Nephron (organoid): ENCODE results near the gene PABPN1.
A peak's percentile ranks its signal among the peaks of the same experiment; 100 is the strongest.

Source experiments
- H3K27ac Mint-ChIP-seq, 3 experiments: 2 replicates each; pipeline ENCODE4 v1.8.0; 2020; ENCODE audit warnings: mixed read lengths in 3 of 3, mild to moderate bottlenecking in 2 of 3, moderate library complexity in 1 of 3
- H3K27me3 Mint-ChIP-seq: 2 replicates; pipeline ENCODE4 v1.8.0; 2021; ENCODE audit warnings: low read depth, mild to moderate bottlenecking, moderate library complexity, mixed read lengths
- H3K36me3 Mint-ChIP-seq: 2 replicates; pipeline ENCODE4 v1.8.0; 2020; ENCODE audit warnings: low read depth, mixed read lengths
- H3K4me1 Mint-ChIP-seq: 2 replicates; pipeline ENCODE4 v1.8.0; 2020; ENCODE audit warnings: mixed read lengths
- H3K4me3 Mint-ChIP-seq, 3 experiments: 2 replicates each; pipeline ENCODE4 v1.8.0; 2020; ENCODE audit warnings: mild to moderate bottlenecking in 3 of 3, mixed read lengths in 3 of 3, moderate library complexity in 2 of 3
- H3K9me3 Mint-ChIP-seq: 2 replicates; pipeline ENCODE4 v1.8.0; 2020; ENCODE audit warnings: mixed read lengths
- TF ChIP-seq, protein P1 (sequence below), 3 experiments: fragments of 200-600 bp; sonication (generic); IDR thresholded peaks; one replicate each; pipeline ENCODE4 v1.5.0; 2021; ENCODE audit warnings: antibody characterized with exemption in 3 of 3; ENCODE audit not compliant: unreplicated experiment in 3 of 3

Gene PABPN1

DNA sequence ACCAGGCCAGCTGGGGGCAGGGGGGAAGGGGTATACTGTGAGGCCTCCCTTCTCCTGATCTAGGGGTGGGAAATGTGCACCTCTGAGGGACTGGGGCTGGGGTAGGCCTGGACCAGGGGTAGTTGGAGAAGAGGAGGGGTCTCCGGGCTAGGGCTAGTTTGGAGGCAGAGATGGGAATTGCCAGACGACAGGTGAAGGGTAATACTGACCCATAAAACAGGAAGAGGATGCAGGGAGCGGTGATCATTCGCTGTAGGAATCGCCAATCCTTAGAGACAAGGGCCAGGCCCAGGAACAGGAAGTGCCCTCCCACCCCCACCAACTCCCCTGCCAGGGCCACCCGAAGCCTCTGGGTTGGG, 27.0 kb downstream of the PABPN1 start:
- TF ChIP-seq, protein P1, sequence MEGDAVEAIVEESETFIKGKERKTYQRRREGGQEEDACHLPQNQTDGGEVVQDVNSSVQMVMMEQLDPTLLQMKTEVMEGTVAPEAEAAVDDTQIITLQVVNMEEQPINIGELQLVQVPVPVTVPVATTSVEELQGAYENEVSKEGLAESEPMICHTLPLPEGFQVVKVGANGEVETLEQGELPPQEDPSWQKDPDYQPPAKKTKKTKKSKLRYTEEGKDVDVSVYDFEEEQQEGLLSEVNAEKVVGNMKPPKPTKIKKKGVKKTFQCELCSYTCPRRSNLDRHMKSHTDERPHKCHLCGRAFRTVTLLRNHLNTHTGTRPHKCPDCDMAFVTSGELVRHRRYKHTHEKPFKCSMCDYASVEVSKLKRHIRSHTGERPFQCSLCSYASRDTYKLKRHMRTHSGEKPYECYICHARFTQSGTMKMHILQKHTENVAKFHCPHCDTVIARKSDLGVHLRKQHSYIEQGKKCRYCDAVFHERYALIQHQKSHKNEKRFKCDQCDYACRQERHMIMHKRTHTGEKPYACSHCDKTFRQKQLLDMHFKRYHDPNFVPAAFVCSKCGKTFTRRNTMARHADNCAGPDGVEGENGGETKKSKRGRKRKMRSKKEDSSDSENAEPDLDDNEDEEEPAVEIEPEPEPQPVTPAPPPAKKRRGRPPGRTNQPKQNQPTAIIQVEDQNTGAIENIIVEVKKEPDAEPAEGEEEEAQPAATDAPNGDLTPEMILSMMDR (IDR thresholded peaks at IDR 0.05; ENCODE audit: unreplicated experiment in 3 of 3) = no peak
- Mint-ChIP-seq H3K9me3 (no peaks in the 10 kb centered on the region), H3K36me3 (peaks cover 9% of the 10 kb centered on the region), H3K4me3 (no peak overlapping the region), H3K4me1 (peaks cover 22% of the 10 kb centered on the region), H3K27me3 (peaks cover 8% of the 10 kb centered on the region), H3K27ac (no peak overlapping the region)

DNA sequence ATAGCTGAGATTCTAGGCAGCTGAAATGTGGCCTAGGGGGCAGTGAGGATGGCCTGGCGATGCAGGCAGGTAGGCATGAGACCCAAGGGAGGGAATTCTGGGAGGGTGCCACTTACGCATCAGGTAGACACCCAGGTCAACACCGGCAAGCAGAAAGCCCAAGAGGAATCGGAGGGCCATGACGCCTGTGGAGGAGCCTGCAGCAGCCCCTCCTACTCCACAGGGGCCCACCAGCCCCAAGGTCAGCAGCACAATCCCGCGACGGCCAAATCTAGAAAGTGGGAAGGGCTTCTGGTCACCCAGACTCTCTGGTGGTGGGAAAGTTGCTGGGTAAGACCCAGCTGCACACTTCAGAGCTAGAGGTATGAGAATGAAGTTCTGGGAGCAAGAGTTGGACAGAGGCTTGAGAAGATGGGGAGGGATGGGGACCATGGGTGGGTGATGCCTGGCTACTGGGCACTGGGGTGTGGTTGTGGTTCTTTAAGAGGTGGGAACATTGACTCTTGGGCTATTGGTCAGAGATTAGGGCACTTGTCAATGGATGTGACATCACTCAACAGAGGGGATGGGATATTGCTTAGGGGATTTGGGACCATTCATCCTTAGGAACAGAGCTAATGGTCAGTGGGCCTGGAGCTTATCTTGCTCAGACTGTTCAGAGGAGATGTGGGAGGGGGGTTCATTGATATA, 28.0 kb downstream of the PABPN1 start:
- Mint-ChIP-seq H3K4me1 (peaks cover 32% of the 10 kb centered on the region), H3K9me3 (no peaks in the 10 kb centered on the region), H3K36me3 (peaks cover 9% of the 10 kb centered on the region), H3K4me3 (peak overlapping the region; percentile 26 to 83 (median 57)), H3K27me3 (peaks cover 8% of the 10 kb centered on the region), H3K27ac (no peak overlapping the region)
- TF ChIP-seq, protein P1 (IDR thresholded peaks at IDR 0.05; ENCODE audit: unreplicated experiment in 3 of 3) = no peak

DNA sequence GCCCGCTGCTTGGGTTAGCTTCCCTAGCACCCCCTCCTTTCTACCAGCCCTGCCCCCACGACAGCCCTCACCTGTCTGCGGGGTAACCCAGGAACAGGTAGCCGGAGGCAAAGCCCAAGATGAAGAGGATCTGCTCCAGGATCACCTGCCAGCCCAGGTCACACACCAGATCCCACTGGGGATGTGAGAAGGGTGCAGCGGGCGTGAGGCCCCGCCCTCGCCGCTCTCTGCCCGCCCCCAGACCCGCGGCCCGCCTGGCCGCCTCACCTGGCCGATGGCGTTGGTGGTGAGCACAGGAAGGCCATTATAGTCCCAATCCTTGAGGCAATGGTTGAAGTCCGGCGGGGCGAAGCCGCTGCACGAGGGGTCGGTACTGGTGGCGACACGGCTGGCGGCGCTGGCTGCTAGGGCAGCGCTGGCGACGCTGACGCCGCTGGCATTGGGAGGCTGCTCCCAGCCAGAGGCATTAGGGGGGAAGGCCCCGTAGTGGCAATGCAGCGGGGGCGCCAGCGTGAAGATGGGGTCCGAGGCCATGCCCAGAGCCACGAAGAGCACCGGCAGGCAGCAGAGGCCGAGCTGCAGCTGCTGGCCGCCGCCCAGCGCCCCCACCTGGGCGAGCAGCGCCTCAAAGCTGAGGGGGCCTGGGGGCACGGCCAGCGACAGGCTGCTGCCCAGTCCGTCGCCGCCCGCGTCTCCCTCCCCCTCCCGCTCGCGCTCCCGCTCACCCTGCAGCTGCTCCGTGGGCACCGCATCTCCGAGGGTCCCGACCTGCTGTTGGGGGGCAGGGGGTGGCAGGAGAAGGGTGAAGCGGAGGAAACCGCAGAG, 30.6 kb downstream of the PABPN1 start:
- TF ChIP-seq, protein P1 (IDR thresholded peaks at IDR 0.05; ENCODE audit: unreplicated experiment in 3 of 3) = no peak
- H3K4me1 Mint-ChIP-seq = peaks cover 30% of the 10 kb centered on the region
- peak overlapping the region; percentile 79 to 89 (median 88) for H3K4me3 Mint-ChIP-seq
- H3K36me3 Mint-ChIP-seq = peaks cover 17% of the 10 kb centered on the region
- no peaks in the 10 kb centered on the region for H3K9me3 Mint-ChIP-seq
- peaks cover 8% of the 10 kb centered on the region for H3K27me3 Mint-ChIP-seq
- H3K27ac Mint-ChIP-seq = no peak overlapping the region

DNA sequence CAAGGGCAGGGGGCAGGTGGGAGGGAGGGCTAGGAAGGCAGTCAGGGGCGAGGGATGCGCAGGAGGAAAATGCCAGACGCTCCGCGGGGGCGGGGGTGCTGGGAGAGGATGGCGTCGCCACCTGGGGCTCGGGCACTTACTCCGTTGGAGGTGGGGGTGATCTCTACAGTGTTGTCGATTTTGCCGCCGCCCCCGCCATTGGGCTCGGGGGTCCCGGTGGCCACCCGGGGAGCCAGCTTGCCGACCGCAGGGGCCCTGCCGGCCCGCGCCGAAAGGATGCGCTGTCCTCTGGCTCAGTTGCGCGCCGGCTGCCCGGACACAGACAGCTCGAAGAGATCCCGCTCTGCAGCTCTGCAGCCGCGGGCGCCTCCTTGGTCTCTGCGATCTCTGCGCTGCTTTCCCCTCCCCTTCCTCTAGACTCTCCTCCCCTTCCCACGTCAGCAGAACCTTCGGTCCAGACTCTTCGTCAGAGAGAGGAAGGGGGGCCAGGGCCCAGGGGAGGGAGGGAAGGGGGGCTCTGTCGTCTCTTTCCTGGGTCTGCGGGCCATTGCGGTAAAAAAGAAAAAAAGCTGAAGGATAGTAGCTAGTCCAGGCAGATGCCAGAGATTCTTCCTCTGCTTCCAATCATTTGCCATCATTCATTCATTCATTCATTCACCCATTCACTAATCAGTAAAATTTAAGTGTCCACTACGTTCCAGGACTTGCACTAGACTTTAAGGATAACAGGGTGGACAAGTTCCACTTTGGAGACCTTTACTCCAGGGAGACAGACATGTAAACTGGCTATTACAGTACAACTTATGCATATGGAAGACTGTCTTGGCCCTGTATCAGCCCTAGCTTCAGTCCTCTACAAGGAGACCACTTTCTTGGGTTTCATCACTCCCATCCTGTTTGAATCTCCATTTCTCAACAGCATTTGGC, 31.5 kb downstream of the PABPN1 start, which contains the start of gene SLC22A17:
SLC22A17 (minus strand) TSS at position 382 of the 927 bp plus-strand sequence.
- peak within 1 kb of the TSS; percentile 79 to 88 (median 87) for H3K4me3 Mint-ChIP-seq
- peaks cover 30% of the 10 kb centered on the region for H3K4me1 Mint-ChIP-seq
- TF ChIP-seq, protein P1 (IDR thresholded peaks at IDR 0.05; ENCODE audit: unreplicated experiment in 3 of 3) = peak in 2 of 3 experiments; percentile 24 to 40
- peaks cover 17% of the 10 kb centered on the region for H3K36me3 Mint-ChIP-seq
- H3K27me3 Mint-ChIP-seq = peaks cover 8% of the 10 kb centered on the region
- no peaks in the 10 kb centered on the region for H3K9me3 Mint-ChIP-seq
- peak within 1 kb of the TSS in 2 of 3 experiments; percentile 46 to 71 for H3K27ac Mint-ChIP-seq

DNA sequence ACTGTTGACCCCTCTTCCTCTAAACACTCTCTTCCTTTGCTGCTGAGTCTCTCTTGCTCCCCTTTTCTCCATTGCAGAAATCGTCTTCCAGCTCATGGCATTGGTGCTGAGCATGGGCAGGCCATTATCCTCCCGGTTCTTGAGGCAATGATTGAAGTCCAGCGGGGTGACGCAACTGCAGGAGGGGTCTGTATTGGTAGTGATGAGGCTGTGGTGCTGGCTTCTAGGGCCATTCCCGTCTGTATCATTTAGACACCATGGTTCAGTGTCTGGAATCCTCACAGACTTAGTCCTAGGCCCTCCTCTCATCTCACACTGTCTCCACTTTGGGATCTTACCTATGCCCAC, 32.1 kb downstream of the PABPN1 start:
- H3K27ac Mint-ChIP-seq = peak overlapping the region in 2 of 3 experiments; percentile 46 to 71
- TF ChIP-seq, protein P1 (IDR thresholded peaks at IDR 0.05; ENCODE audit: unreplicated experiment in 3 of 3) = no peak
- peaks cover 20% of the 10 kb centered on the region for H3K36me3 Mint-ChIP-seq
- H3K27me3 Mint-ChIP-seq = peaks cover 8% of the 10 kb centered on the region
- peak overlapping the region; percentile 76 to 88 (median 87) for H3K4me3 Mint-ChIP-seq
- peaks cover 34% of the 10 kb centered on the region for H3K4me1 Mint-ChIP-seq
- H3K9me3 Mint-ChIP-seq = no peaks in the 10 kb centered on the region
